ENCODE data around the gene RBMS1.

RBMS1 gene

GRCh38 chr2:160375037-160375436, 118.6 kb downstream of the RBMS1 start:
- no peak for TF ChIP-seq CTCF (conservative IDR thresholded peaks at IDR 0.05; ENCODE audit: control insufficient read depth, insufficient read depth, low read depth, low read length)
- H3K4me3 ChIP-seq (ENCODE audit: control insufficient read depth, low read depth, low read length): no peak overlapping the region
- DNase-seq (ENCODE audit: low read depth): peak; percentile 71

- H3K4me3 ChIP-seq (ENCODE audit: control insufficient read depth, low read depth, low read length): no peak overlapping the region
- TF ChIP-seq CTCF (conservative IDR thresholded peaks at IDR 0.05; ENCODE audit: control insufficient read depth, insufficient read depth, low read depth, low read length): no peak
- no peak for DNase-seq (ENCODE audit: low read depth)
Measured at GRCh38 chr2:160373666-160374065, 119.9 kb downstream of the RBMS1 start.

- DNase-seq (ENCODE audit: low read depth): no peak
- TF ChIP-seq CTCF (conservative IDR thresholded peaks at IDR 0.05; ENCODE audit: control insufficient read depth, insufficient read depth, low read depth, low read length): no peak
- H3K4me3 ChIP-seq (ENCODE audit: control insufficient read depth, low read depth, low read length): no peak overlapping the region
Measured at GRCh38 chr2:160373263-160373662, 120.3 kb downstream of the RBMS1 start.

GRCh38 chr2:160372585-160372984, 121.0 kb downstream of the RBMS1 start:
- TF ChIP-seq CTCF (conservative IDR thresholded peaks at IDR 0.05; ENCODE audit: control insufficient read depth, insufficient read depth, low read depth, low read length): no peak
- H3K4me3 ChIP-seq (ENCODE audit: control insufficient read depth, low read depth, low read length): no peak overlapping the region
- DNase-seq (ENCODE audit: low read depth): peak; percentile 65

GRCh38 chr2:160372010-160372356, 121.6 kb downstream of the RBMS1 start:
- DNase-seq (ENCODE audit: low read depth): no peak
- no peak for TF ChIP-seq CTCF (conservative IDR thresholded peaks at IDR 0.05; ENCODE audit: control insufficient read depth, insufficient read depth, low read depth, low read length)
- H3K4me3 ChIP-seq (ENCODE audit: control insufficient read depth, low read depth, low read length): no peak overlapping the region

GRCh38 chr2:160371251-160372009, 122.2 kb downstream of the RBMS1 start:
- H3K4me3 ChIP-seq (ENCODE audit: control insufficient read depth, low read depth, low read length): no peak overlapping the region
- DNase-seq (ENCODE audit: low read depth): peak; percentile 51
- TF ChIP-seq CTCF (conservative IDR thresholded peaks at IDR 0.05; ENCODE audit: control insufficient read depth, insufficient read depth, low read depth, low read length): no peak

Measured in fibroblast of mammary gland (primary cell).